Fibroblast of peridontal ligament (primary cell): ENCODE results near the gene UBE2Z.

Experiments
- DNase-seq: peaks from one replicate; pipeline ENCODE4 v3.0.0-alpha.2; 2010; ENCODE audit errors: extremely low read depth

UBE2Z gene

GRCh38 chr17:48960834-48961515, 52.8 kb downstream of the UBE2Z start:
- DNase-seq, result no peak

- peak; percentile 34 for DNase-seq
Observed at GRCh38 chr17:48961516-48962233, 53.5 kb downstream of the UBE2Z start.

- DNase-seq, result peak; percentile 26
Observed at GRCh38 chr17:48970224-48970623, 62.0 kb downstream of the UBE2Z start.

GRCh38 chr17:48970865-48971687, 62.9 kb downstream of the UBE2Z start:
- no peak for DNase-seq

- DNase-seq, result no peak
Observed at GRCh38 chr17:48972749-48973097, 64.5 kb downstream of the UBE2Z start.

- no peak for DNase-seq
Observed at GRCh38 chr17:48973806-48974205, 65.6 kb downstream of the UBE2Z start.
